ENCODE measurements around the gene HAO2.

DNA sequence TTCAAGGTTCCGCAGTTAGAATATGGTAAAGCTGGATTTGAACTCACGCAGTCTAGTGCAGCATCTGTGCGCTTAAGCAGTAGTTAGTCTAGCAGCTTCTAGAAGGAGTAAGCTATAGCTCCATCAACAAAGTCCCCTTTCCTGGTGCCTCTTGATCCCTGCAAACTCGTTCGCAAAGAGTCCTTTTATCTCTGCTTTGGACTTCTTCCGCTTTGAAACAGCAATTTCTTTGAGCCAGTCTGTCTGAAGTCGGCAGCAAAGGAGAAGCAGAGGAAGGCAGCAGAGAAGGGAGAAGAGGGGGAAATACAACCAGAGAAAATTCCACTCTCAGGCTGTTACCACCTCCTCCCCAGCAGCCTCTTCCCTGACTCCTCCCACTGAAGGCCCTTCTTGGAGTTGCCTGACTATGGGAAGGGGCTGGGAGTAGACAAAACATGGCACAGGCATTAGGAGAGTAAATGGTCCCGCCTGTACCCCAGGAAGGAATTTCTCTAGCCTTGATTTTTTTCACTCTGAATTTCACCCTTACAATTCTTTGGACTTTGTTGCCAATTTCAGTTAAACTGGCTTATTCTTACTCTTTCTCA is 72.2 kb downstream of the HAO2 start:
- no peak for TF ChIP-seq POLR2AphosphoS5 (IDR thresholded peaks at IDR 0.05)
- TF ChIP-seq, protein P1, sequence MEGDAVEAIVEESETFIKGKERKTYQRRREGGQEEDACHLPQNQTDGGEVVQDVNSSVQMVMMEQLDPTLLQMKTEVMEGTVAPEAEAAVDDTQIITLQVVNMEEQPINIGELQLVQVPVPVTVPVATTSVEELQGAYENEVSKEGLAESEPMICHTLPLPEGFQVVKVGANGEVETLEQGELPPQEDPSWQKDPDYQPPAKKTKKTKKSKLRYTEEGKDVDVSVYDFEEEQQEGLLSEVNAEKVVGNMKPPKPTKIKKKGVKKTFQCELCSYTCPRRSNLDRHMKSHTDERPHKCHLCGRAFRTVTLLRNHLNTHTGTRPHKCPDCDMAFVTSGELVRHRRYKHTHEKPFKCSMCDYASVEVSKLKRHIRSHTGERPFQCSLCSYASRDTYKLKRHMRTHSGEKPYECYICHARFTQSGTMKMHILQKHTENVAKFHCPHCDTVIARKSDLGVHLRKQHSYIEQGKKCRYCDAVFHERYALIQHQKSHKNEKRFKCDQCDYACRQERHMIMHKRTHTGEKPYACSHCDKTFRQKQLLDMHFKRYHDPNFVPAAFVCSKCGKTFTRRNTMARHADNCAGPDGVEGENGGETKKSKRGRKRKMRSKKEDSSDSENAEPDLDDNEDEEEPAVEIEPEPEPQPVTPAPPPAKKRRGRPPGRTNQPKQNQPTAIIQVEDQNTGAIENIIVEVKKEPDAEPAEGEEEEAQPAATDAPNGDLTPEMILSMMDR (IDR thresholded peaks at IDR 0.05): no peak

Data from breast epithelium (tissue), 3 donors.